PC-9 (cell line): ENCODE data around the gene GUCY2D. TPM values are rescaled to one million over a fixed set of nuclear protein-coding genes. Genes with fewer than 3 reads are reported as not detected.
A peak's percentile ranks its signal among the peaks of the same experiment; 100 is the strongest.

Experiments
- BruUV-seq: library from RNA; stranded (reverse); fragments of 400-500 nt; replicated peaks from 2 replicates; lab custom pipeline; 2021; lab: Mats Ljungman, UMichigan
- CTCF ChIA-PET: fragments of 300-600 bp; sonication (Branson Sonifier 250); formaldehyde crosslinking; loops from one replicate; lab custom pipeline; 2022; ENCODE audit warnings: antibody characterized with exemption; lab: Charles Lee
- POLR2A ChIA-PET: fragments of 300-600 bp; sonication (Branson Sonifier 250); formaldehyde crosslinking; loops from one replicate; lab custom pipeline; 2022; ENCODE audit warnings: antibody characterized with exemption; ENCODE audit not compliant: unreplicated experiment; lab: Charles Lee
- DNase-seq, 2 experiments: peaks; one replicate each; pipeline versions ENCODE4 v3.0.0 to v3.0.0-alpha.2; 2015 to 2022; ENCODE audit warnings: mixed read lengths in 1 of 2
- H2AFZ ChIP-seq: fragments of 200-600 bp; sonication (generic); 2 replicates; pipeline ENCODE4 v1.8.1; 2017; ENCODE audit warnings: antibody characterized with exemption
- H3F3A ChIP-seq: fragments of 200-600 bp; sonication (generic); 2 replicates; pipeline ENCODE4 v1.8.1; 2017; ENCODE audit warnings: antibody characterized with exemption, mild to moderate bottlenecking, low read depth; ENCODE audit not compliant: insufficient read depth
- H3K27ac ChIP-seq: fragments of 200-600 bp; sonication (generic); 2 replicates; pipeline ENCODE4 v1.6.1; 2016; ENCODE audit warnings: mixed run types
- H3K27me3 ChIP-seq: fragments of 200-600 bp; sonication (generic); 2 replicates; pipeline ENCODE4 v1.6.1; 2016; ENCODE audit warnings: low read depth, mixed run types; ENCODE audit not compliant: insufficient read depth
- H3K36me3 ChIP-seq: fragments of 200-600 bp; sonication (generic); 2 replicates; pipeline ENCODE4 v1.6.1; 2016; ENCODE audit warnings: low read depth, mixed run types
- H3K4me1 ChIP-seq: fragments of 200-600 bp; sonication (generic); replicated peaks from 2 replicates; pipeline ENCODE4 v1.6.1; 2016; ENCODE audit warnings: mixed run types; ENCODE audit not compliant: insufficient read depth
- H3K4me2 ChIP-seq: fragments of 200-600 bp; sonication (generic); 2 replicates; pipeline ENCODE4 v1.6.1; 2017; ENCODE audit warnings: mixed run types
- H3K4me3 ChIP-seq: fragments of 200-600 bp; sonication (generic); 2 replicates; pipeline ENCODE4 v1.6.1; 2016; ENCODE audit warnings: mixed run types
- H3K79me2 ChIP-seq: fragments of 200-600 bp; sonication (generic); 2 replicates; pipeline ENCODE4 v1.6.1; 2017; ENCODE audit warnings: low read depth, mixed run types
- H3K9me2 ChIP-seq: fragments of 200-600 bp; sonication (generic); 2 replicates; pipeline ENCODE4 v1.8.1; 2017; ENCODE audit warnings: mild to moderate bottlenecking; ENCODE audit not compliant: insufficient read depth
- H3K9me3 ChIP-seq: fragments of 200-600 bp; sonication (generic); 2 replicates; pipeline ENCODE4 v1.8.1; 2016; ENCODE audit warnings: low read depth; ENCODE audit not compliant: insufficient read depth
- H4K20me1 ChIP-seq: fragments of 200-600 bp; sonication (generic); 2 replicates; pipeline ENCODE4 v1.8.1; 2017; ENCODE audit not compliant: insufficient read depth
- EZH2 ChIP-seq: fragments of 200-600 bp; sonication (generic); IDR thresholded peaks from 2 replicates; pipeline ENCODE4 v1.8.0; 2017; ENCODE audit warnings: antibody characterized with exemption, low read depth
- intact Hi-C: fragments of 100-400 bp; cut with micrococcal nuclease; formaldehyde crosslinking; loops from one replicate; pipeline ENCODE4 v1.10.0; 2022; ENCODE audit not compliant: unreplicated experiment
- total RNA-seq: library from RNA; stranded (reverse); gene quantifications from 2 replicates; pipeline ENCODE4 v1.2.3, GENCODE V29; 2021
- TF ChIP-seq, protein P1 (sequence below): fragments of 200-600 bp; sonication (generic); conservative IDR thresholded peaks from 2 replicates; pipeline ENCODE4 v1.6.1; 2017; ENCODE audit warnings: mixed run types, antibody characterized with exemption, mild to moderate bottlenecking, moderate library complexity

Gene GUCY2D
- total RNA-seq, 1 experiment from 2014 or later, result 0.79 TPM

DNA sequence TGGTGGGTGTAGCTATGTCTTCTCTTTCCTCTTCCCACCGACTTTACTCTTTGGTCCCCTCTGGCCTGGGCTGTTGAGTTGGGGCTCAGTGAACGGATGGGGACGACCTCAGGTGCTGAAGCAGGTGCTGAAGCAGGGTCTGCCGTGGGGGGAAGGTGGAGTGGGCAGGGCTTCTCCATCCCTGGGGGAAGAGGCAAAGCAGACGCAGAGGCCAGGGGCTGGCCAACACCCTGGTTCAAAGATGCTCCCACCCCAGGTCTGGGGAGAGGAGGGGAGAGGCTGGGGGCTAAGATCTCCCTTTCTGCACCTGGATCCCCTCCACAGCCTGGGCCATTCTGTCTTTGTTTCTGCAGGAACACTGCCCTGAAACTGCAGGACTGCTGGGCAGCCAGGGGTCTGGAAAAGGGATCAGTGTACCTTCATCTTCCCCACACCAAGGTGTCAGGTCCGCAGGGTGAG, 62.2 kb downstream of the GUCY2D start:
- intact Hi-C loops, result loop anchor here (5.0 to 10.0 kb wide), 4 partner anchors 238 to 1460 kb away; partner anchors contain the start of gene RPL26
- Histone ChIP-seq H2AFZ (no peak overlapping the region), H3K4me3 (no peak overlapping the region), H3K4me1 (no peaks in the 10 kb centered on the region), H3K36me3 (no peaks in the 10 kb centered on the region), H3K9me3 (no peaks in the 10 kb centered on the region), H3K27ac (no peak overlapping the region), H3K79me2 (no peaks in the 10 kb centered on the region), H4K20me1 (no peaks in the 10 kb centered on the region), H3K9me2 (no peaks in the 10 kb centered on the region), H3K4me2 (no peak overlapping the region), H3K27me3 (0 out of 2 replicates have a peak, but pooled peaks cover 13% of the 10 kb centered on the region), H3F3A (no peaks in the 10 kb centered on the region)
- POLR2A ChIA-PET, result no interaction called here
- TF ChIP-seq, protein P1, sequence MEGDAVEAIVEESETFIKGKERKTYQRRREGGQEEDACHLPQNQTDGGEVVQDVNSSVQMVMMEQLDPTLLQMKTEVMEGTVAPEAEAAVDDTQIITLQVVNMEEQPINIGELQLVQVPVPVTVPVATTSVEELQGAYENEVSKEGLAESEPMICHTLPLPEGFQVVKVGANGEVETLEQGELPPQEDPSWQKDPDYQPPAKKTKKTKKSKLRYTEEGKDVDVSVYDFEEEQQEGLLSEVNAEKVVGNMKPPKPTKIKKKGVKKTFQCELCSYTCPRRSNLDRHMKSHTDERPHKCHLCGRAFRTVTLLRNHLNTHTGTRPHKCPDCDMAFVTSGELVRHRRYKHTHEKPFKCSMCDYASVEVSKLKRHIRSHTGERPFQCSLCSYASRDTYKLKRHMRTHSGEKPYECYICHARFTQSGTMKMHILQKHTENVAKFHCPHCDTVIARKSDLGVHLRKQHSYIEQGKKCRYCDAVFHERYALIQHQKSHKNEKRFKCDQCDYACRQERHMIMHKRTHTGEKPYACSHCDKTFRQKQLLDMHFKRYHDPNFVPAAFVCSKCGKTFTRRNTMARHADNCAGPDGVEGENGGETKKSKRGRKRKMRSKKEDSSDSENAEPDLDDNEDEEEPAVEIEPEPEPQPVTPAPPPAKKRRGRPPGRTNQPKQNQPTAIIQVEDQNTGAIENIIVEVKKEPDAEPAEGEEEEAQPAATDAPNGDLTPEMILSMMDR, result no peak
- no peak for TF ChIP-seq EZH2
- no peak for DNase-seq
- CTCF ChIA-PET, result no interaction called here
- BruUV-seq, result no TSS peak

DNA sequence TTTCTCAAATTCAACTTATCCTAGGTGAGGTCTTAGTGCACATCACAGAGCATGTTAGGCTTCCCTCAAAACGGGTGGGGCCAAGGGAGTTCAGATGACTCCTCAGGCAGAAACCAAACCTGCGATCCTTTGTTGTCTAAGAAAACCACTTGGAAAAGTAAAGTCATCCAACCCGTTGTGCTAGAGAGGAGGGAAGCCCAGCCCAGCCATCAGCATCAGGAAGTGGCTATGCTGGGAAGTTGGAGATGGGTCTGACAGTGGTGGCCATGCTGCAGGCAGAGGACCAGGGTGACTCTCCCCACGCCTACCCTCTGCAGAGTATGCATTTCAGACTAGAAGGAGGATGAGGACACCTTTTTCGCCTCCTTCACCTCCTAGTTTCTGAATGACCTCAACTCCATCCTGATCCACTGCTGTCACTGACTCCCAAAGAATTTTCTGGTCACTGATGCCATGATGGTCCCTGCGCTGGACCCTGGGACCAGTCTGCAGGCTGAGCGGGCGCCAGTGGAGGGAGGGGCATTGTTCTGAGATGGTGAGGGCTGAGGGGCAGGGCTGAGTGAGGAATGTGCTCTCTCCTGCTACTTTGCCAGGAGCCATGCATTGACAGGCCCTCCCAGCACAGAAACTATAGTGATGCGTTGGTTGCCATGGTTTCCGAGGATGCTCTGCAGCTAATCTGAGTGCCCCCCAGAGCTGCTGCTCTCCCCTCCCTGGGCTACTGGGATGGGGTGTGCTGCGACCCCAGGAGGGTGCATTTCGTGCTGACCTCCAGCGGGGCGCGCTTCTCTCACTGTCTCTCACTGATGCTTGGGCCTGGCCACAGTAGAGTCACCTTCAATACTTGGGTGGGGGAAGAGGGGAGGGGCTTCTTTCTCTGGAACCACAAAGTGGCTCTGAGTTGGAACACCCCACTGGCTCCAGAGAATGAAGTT, 64.7 kb downstream of the GUCY2D start:
- no TSS peak for BruUV-seq
- Histone ChIP-seq H2AFZ (no peak overlapping the region), H3K79me2 (no peaks in the 10 kb centered on the region), H3F3A (no peaks in the 10 kb centered on the region), H3K9me2 (no peaks in the 10 kb centered on the region), H3K27me3 (0 out of 2 replicates have a peak, but pooled peaks cover 10% of the 10 kb centered on the region), H3K36me3 (no peaks in the 10 kb centered on the region), H3K27ac (no peak overlapping the region), H3K4me1 (no peaks in the 10 kb centered on the region), H3K9me3 (no peaks in the 10 kb centered on the region), H3K4me3 (no peak overlapping the region), H3K4me2 (peak overlapping the region; percentile 13; the same call in 1 of the 2 replicates), H4K20me1 (no peaks in the 10 kb centered on the region)
- peak; percentile 35 to 47 for DNase-seq
- no peak for TF ChIP-seq EZH2
- TF ChIP-seq, protein P1, result no peak
- intact Hi-C loops, result loop anchor here (10.0 kb wide), 1 partner anchor 1458 kb away; no protein-coding TSS in a partner anchor
- POLR2A ChIA-PET, result no interaction called here
- CTCF ChIA-PET, result no interaction called here

DNA sequence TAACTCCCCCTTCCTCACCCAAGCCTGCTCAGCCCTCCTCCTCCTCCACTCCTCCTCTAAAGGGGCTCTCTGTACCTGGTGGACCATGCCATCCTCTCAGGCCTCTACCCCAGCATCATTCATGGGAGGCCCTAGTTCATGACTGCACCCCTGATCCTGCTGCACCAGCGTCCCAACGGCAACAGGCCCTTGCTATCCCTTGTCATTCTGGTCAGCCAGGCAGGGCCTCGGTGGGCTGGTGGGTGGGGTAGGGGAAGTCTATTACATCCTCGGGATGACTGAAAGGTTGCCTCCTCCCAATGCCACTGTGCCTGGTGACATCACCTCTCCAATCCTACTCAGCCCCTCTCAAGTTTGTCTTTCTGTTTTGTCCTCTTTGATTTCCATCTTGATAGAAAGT, 65.4 kb downstream of the GUCY2D start:
- H4K20me1 ChIP-seq, result no peaks in the 10 kb centered on the region
- ChIA-PET POLR2A (no interaction called here), CTCF (no interaction called here)
- no peak overlapping the region for H3K4me2 ChIP-seq
- H3K79me2 ChIP-seq, result no peaks in the 10 kb centered on the region
- H3F3A ChIP-seq, result no peaks in the 10 kb centered on the region
- intact Hi-C loops, result loop anchor here (10.0 kb wide), 1 partner anchor 1457 kb away; no protein-coding TSS in a partner anchor
- no peaks in the 10 kb centered on the region for H3K36me3 ChIP-seq
- no peak overlapping the region for H3K27ac ChIP-seq
- TF ChIP-seq, protein P1, result no peak
- TF ChIP-seq EZH2, result no peak
- DNase-seq, result no peak
- H3K4me1 ChIP-seq, result no peaks in the 10 kb centered on the region
- BruUV-seq, result no TSS peak
- H3K4me3 ChIP-seq, result no peak overlapping the region
- 0 out of 2 replicates have a peak, but pooled peaks cover 7% of the 10 kb centered on the region for H3K27me3 ChIP-seq
- no peaks in the 10 kb centered on the region for H3K9me3 ChIP-seq
- no peak overlapping the region for H2AFZ ChIP-seq
- H3K9me2 ChIP-seq, result no peaks in the 10 kb centered on the region
